Heart left ventricle (tissue), 13 donors: ENCODE data around the gene SGK1.

Source experiments
- CTCF ChIP-seq, 12 donors: fragments of 200-600 bp; sonication (generic) in 4 of 12; IDR thresholded peaks; one replicate each; pipeline versions ENCODE4 v1.5.0 to v1.8.0; 2018 to 2022; ENCODE audit warnings: antibody characterized with exemption in 12 of 12, mild to moderate bottlenecking in 5 of 12
- POLR2A ChIP-seq, 2 donors: fragments of 450-650 bp; IDR thresholded peaks; one replicate each; pipeline ENCODE4 v1.6.1; 2017; ENCODE audit warnings: antibody characterized with exemption in 2 of 2, mild to moderate bottlenecking in 2 of 2, moderate library complexity in 2 of 2
- donor health status: ischemic (EF 13 %, LVEDD 7.1; RV severe dilation, severe dysfunction).
- donor health status: DM: no; HTN: yes; CAD: no.
- donor health status: DM: no; HTN: no; CAD: no.
- donor health status: ischemic (EF 25% LVEDD 6.9; RV normal size, moderate dysfunction).
- donor health status: ischemic (EF 25% LVEDD 5.7; RV mildly dilated, moderate dysfunction).
- donor health status: ischemic (EF 35%, LVEDD 5.7; RV mildly dilated, moderate dysfunction).
- donor health status: nonischemic (EF 11% LVEDD 7.7; RV severe dilation, severe dysfunction).
- donor health status: DM: yes; HTN: yes; CAD: no.
- donor health status: PGD.
- donor health status: ischemic (EF 29% LVEDD 5.4; RV normal size, mild dysfunction).
- donor health status: nonischemic (EF 23%, LVEDD 6.1; RV moderate dilation, normal function).

DNA sequence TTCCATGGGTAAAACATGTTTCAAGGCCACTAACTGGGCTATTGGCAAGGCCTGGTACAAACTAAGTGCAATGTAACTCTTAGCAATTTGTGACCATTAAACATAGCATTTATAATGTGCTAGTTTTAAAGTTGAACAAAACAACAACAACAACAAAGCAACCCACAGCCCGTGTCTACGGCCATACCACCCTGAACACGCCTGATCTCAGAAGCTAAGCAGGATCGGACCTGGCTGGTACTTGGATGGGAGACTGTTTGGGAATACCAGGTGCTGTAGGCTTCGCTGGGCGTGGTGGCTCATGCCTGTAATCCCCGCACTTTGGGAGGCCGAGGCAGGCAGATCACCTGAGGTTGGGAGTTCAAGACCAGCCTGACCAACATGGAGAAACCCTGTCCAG is 61.0 kb downstream of the SGK1 start:
- TF ChIP-seq CTCF (IDR thresholded peaks at IDR 0.05) (no peak), POLR2A (IDR thresholded peaks at IDR 0.05) (no peak)
